HG03196 (cell line): ENCODE data around the gene MKNK1.

Source experiments
- ATAC-seq: cut with Tn5 transposase; IDR thresholded peaks from one replicate; pipeline ENCODE4 v1.9.1; 2021; ENCODE audit not compliant: unreplicated experiment

The MKNK1 gene

GRCh38 chr1:46599059-46599970 is 4.8 kb downstream of the MKNK1 start:
- no peak for ATAC-seq

GRCh38 chr1:46596846-46597245 is 7.2 kb downstream of the MKNK1 start:
- no peak for ATAC-seq

DNA sequence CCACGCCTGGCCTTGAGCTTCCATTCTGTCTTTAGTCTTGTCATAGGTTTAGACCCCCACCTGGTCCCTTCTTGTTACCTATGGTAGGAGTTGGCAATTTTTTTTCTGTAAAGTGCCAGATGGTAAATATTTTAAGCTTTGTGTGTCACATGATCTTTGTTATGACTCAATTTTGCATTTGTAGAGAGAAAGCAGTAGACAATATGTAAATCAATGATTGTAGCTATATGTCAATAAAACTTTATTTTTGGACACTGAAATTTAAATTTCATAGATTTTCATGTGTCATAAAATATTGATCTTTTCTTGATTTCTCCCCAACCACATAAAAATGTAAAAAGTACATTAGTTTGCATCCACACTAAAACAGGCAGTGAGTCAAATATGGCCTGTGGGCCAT is 8.0 kb downstream of the MKNK1 start:
- ATAC-seq: no peak

- ATAC-seq: no peak
Observed at GRCh38 chr1:46595127-46595526, 8.9 kb downstream of the MKNK1 start.

DNA sequence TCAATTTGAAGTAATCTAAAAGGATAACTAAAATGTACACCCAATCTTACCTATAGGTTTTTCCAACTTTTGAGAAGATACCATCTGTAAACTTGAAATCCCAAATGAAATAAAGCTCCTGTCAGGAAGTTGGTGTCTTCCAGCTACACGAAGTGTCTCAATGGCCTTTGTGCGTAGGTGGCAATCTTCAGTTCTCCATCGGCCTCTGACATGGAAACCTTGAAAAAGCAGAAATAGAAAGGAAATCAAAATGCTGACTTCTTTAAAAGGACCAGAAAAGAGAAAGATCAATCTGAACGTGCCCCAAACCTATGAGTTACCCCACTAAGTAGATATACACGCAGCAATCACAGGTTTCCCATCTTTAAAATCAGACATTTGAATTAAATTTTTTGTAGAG is 10.0 kb downstream of the MKNK1 start:
- no peak for ATAC-seq

DNA sequence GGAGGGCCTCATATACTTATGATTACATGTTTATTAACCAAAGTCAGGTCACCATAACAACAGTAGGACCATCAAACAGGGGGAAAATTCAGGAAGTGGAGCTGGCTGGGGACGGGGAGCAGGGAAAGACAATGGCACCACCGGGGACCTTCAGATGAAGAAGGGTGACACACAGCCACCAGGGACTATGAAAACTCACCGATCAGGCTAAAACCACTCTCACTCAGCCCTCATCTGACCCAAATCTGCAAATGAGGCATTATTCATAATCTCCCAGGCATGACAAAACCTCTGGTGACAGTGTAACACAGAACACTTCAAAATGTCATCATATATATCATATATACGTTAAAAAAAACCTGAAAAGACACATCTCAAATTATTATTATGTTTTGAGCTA is 11.2 kb downstream of the MKNK1 start:
- ATAC-seq: no peak

DNA sequence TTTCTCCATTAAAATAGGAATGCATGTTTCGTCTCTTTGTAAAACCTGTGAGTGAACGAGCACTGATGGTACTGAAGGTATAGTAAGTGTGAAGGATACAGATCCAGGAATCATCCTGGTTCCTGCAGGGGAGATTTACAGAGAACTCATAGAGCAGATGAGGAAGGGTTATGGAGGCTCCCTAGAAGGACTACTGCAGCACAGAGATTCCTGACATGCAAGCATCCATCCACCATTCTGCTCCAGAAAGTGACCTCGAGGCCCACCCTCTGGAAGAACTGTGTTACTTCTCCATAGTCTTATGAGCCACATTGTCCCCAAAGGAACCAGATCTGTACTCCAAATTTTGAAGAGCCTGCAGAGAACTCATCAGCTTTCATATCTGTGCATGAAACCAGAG is 14.5 kb downstream of the MKNK1 start:
- ATAC-seq: no peak

DNA sequence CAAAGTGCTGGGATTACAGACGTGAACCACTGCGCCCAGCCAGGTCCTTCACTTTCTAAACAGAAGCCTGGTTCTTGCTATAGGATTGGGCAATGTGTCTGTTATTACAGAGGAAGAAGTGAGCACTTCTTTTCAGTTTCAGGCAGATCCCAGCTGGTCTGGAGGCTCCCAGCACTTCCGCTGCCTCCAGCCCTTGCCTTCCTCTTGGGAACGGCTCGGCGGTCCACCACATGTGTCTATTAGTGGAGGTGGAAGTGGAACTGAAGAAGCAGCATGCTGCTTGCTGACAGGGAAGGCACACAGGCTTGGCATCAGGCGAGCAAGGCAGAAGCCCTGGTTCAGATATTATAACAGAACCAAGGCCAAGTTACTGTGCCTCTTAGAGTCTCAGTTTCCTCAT is 17.0 kb downstream of the MKNK1 start:
- ATAC-seq: no peak

DNA sequence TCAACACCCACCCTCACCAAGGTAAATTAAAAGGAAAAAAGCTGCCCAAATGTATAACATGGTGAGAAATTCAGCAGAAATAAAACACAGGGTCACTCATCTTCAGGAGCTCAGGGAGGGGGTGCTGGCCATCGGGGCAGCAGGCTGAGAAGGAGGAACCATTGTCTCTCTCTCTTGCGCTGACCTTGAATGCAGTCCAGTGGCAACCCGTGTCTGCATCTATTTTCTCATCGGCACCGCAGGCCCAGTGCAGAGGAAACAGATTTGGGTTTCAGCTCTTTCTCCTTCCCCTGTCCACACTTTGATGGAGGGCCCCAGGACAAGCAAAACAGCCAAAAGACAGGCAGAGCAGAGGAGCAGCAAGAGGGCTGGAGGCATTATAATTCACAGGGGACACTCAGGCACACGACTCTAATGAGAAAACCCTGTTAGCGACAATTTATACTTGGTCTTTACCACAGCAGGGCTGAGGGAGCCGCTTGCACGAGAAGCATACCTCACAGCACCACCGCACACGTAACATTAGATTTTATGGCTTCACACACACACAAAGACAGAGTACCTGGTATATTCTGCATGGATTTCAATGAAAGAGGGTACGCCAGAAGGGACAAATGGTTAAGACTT is 18.6 kb downstream of the MKNK1 start:
- ATAC-seq: no peak

- no peak for ATAC-seq
Observed at GRCh38 chr1:46583494-46583893, 20.6 kb downstream of the MKNK1 start.

- ATAC-seq: no peak
Observed at GRCh38 chr1:46582972-46583371, 21.1 kb downstream of the MKNK1 start.

DNA sequence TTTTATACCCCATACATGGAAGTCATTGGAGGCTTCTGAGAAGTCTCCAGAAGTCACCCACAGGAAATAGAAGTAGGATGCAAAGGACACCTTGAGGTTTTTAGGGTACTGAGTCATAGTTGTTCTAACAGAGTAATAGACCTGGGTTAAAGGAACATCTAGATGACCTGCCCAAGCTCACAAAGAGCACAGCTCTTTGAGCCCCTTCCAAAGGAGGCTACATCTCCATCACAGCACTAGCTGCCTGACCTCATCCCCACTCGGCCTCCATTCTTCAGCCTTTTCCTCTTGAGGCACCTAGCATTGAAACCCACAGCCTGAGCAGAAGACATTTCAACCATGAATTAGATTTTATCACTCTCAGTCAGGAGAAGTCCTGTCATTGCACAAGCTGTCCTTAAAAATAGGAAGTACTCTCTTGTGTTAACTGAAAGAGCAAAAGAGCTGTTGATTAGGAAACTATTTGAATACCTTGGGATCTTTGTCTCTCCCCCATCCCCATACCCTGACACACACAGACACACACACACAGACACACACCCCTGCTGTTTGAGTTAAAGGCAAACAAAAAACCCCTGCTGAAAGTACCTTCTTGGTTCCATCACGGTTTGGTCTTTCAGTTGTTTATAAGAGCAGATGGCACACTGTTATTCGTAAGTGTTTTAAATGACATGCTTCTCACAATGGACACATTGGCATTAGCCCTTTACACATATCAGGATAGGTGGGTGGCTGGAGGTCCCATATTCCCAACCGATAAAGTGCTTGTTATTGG is 22.2 kb downstream of the MKNK1 start:
- no peak for ATAC-seq

- no peak for ATAC-seq
Observed at GRCh38 chr1:46580140-46580903, 23.7 kb downstream of the MKNK1 start.

GRCh38 chr1:46577671-46578070 is 26.4 kb downstream of the MKNK1 start:
- ATAC-seq: no peak

- ATAC-seq: no peak
Observed at GRCh38 chr1:46576596-46576995, 27.5 kb downstream of the MKNK1 start.

- no peak for ATAC-seq
Observed at GRCh38 chr1:46575778-46576177, 28.3 kb downstream of the MKNK1 start.

GRCh38 chr1:46575300-46575699 is 28.8 kb downstream of the MKNK1 start:
- no peak for ATAC-seq

DNA sequence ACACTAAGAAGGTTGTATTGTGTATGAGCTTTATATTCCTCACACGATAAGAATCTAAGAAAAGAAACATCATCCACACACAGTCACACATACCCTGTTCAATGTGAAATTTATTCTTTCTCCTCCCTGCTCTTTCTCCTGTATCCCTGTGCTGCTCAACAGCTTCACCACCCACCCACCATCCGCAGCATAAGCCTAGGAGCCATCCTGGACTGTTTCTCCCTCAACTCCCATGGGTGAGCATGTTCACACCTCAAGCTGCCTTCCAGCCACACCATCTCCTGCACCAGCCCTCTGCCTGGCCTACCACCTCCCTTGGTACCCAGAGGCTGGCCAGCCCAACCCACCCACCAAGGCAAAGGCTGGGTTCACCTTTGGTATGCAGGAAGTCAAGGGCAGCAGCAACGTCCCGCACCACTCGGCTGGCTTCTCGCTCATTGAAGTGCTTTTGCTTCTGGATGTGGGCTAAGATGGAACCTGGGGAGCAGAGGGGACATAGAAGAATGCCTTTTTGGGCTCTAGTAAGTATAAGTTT is 32.3 kb downstream of the MKNK1 start:
- no peak for ATAC-seq

GRCh38 chr1:46569884-46570725 is 34.0 kb downstream of the MKNK1 start:
- no peak for ATAC-seq

- ATAC-seq: no peak
Observed at GRCh38 chr1:46569116-46569515, 35.0 kb downstream of the MKNK1 start.
